SW480 (cell line): ENCODE results near the gene RAVER1.
A peak's percentile ranks its signal among the peaks of the same experiment; 100 is the strongest.
"Not testable (repeated sequence)": the region's sequence is repeated elsewhere in the genome, so short reads cannot be mapped to it uniquely, and the experiment has no call there.

ENCODE experiments used
- DNase-seq: peaks from one replicate; pipeline ENCODE4 v3.0.0-alpha.2; 2016; ENCODE audit warnings: low spot score

Gene RAVER1, protein sequence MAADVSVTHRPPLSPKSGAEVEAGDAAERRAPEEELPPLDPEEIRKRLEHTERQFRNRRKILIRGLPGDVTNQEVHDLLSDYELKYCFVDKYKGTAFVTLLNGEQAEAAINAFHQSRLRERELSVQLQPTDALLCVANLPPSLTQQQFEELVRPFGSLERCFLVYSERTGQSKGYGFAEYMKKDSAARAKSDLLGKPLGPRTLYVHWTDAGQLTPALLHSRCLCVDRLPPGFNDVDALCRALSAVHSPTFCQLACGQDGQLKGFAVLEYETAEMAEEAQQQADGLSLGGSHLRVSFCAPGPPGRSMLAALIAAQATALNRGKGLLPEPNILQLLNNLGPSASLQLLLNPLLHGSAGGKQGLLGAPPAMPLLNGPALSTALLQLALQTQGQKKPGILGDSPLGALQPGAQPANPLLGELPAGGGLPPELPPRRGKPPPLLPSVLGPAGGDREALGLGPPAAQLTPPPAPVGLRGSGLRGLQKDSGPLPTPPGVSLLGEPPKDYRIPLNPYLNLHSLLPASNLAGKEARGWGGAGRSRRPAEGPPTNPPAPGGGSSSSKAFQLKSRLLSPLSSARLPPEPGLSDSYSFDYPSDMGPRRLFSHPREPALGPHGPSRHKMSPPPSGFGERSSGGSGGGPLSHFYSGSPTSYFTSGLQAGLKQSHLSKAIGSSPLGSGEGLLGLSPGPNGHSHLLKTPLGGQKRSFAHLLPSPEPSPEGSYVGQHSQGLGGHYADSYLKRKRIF

GRCh38 chr19:10332965-10333757 lies at the start of gene RAVER1:
Gene RAVER1 (minus strand): TSS chr19:10333529. CDS start chr19:10333507, 22 bp downstream.
- DNase-seq = peak; percentile 97

DNA sequence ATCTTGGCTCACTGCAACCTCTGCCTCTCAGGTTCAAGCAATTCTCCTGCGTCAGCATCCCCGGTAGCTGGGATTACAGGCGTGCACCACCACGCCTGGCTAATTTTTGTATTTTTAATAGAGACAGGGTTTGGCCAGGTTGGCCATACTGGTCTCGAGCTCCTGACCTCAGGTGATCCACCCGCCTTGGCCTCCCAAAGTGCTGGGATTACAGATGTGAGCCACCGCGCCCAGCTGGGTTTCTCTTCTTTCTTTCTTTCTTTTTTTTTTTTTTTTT lies 49.8 kb upstream of the RAVER1 start:
- not testable (repeated sequence) for DNase-seq

GRCh38 chr19:10380313-10381102 lies 47.2 kb upstream of the RAVER1 start, which contains the start of gene TYK2:
Gene TYK2 (minus strand): TSS chr19:10380572. CDS start chr19:10378406, 2,166 bp downstream.
- DNase-seq = peak; percentile 97

DNA sequence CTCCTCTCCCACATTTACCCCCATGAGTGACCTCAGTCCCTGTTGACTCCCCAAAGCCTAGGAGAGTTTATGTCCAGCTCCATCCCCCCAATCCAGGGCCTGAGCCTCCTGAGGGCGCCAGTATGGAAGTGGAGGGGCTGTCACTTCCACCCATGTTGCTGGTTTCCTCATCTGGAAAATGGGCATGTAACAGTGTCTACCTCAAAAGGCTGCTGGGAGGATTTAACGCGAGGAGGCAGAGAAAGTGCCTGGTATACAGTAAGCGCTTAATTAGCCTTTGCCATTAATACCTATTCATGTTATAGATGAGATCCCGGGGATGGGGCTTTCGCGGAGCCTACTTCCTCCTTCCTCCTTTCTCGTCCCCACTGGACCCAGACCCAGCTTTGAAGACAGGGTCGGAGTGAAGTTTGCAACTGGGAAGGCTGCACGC lies 46.6 kb upstream of the RAVER1 start:
- no peak for DNase-seq

DNA sequence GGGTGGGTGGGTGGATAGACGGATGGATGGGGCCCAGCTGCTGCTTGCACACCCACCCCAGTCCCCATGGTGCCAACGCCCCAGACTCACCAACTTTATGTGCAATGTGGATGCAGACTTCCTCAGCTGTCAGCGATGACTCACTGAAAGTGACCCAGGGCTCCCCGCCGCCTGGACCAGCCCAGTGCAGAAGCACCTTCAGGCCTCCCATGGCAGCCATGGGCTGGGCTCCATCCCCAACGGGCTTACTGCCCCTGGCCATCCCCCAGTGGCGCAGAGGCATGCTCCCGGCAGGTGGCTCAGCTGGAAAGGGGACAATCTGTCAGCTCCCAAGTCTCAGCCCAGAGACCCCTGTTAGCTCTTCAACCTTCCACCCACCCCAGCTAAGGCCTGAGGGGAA lies 44.8 kb upstream of the RAVER1 start:
- DNase-seq = no peak

DNA sequence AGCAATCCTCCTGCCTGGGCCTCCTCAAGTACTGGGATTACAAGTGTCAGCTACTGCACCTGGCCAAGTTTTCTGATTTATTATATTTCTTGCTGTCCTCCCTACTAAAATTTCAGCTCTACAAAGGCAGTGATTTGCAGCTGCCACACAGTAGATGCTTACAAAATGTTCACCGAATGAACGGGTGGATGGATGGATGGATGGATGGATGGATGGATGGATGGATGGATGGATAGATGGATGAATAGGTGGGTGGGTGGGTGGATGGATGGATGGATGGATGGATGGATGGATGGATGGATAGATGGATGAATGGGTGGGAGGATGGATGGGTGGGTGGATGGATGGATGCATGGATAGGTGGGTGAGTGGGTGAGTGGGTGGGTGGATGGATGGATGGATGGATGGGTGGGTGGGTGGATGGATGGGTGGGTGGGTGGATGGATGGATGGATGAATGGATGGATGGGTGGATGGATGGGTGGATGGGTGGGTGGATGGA lies 43.9 kb upstream of the RAVER1 start:
- DNase-seq = not testable (repeated sequence)

- DNase-seq = no peak
These were observed 41.6 kb upstream of the RAVER1 start for GRCh38 chr19:10374931-10375330.

GRCh38 chr19:10372690-10373089 lies 39.4 kb upstream of the RAVER1 start:
- no peak for DNase-seq

GRCh38 chr19:10368101-10368803 lies 34.9 kb upstream of the RAVER1 start:
- no peak for DNase-seq

DNA sequence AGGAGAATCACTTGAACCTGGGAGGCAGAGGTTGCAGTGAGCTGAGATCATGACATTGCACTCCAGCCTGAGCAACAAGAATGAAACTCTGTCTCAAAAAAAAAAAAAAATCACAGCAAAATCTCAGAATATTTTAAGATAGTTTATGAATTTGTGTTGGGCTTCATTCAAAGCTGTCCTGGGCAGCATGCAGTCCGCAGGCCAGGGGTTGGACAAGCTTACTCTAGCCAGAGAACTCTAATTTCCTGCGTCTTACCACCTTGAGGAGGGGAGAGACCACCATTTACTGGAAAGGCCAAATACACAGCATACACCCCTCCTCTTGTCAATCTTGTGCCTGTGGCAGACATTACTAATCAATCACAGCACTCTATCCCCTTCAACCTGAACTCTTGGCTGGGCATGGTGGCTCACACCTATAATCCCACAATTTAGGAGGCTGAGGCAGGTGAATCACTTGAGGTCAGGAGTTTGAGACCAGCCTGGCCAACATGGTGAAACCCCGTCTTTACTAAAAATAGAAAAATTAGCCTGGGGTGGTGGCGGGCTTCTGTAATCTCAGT lies 33.7 kb upstream of the RAVER1 start:
- not testable (repeated sequence) for DNase-seq

DNA sequence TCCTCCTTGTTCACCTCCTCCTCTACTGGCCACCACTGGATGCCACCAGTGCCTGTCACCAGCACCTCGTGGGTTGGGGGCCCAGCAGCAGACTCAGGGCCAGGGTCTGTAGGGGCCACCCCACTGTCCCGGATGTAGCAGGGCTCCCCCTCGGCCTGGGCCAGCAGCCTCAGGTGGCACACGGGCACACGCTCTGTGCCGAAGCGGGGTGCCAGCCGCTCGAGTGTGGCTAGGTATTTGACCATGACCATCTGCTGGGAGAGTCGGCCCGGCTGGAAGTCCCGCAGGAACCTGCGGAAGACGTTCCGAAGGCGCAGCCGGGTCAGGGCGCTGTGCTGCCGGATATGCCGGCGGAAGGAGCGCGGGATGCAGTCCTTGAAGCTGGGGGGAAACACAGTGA lies 32.2 kb upstream of the RAVER1 start:
- DNase-seq = no peak

GRCh38 chr19:10364644-10365043 lies 31.3 kb upstream of the RAVER1 start:
- no peak for DNase-seq

DNA sequence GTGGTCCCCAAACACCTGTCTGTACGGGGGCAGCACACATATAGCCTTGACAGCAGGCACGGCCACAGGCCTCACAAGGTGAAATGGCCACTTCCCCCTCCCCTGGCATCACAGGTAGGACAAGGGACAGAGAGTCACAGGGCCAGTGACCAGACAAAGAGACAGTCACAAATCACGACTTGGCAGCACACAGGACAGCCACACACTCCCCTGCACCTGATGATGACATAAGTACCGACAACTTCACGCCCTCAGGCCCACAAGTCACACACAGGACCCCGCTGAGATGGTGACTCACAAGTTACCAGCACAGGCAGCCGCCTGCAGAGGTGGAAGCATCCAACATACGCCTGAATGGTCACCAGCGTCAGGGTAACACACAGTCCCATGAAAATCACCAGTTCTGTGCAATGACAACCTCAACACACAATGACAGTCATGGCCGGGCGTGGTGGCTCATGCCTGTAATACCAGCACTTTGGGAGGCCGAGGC lies 30.5 kb upstream of the RAVER1 start:
- DNase-seq = no peak

DNA sequence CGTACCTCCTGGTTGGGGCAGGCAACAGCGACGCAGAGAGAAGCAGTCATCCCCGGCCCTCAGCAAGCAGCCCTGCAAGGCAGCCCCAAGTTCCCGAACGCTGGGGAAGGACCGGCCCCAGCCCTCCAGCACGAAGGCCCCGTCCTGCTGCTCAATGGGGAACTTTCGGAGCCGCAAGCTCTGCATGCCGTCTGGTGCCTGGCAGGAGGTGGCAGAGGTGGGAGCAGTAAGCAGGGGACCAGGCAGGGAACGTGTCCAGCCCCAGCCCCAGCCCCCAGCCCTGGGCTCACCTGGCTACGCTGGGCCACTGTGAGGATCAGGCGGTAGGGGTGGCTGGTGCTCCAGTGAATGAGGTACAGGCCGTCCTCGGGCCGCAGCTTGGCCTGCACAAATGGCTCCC lies 28.9 kb upstream of the RAVER1 start:
- no peak for DNase-seq

GRCh38 chr19:10361569-10362011 lies 28.3 kb upstream of the RAVER1 start:
- no peak for DNase-seq

- DNase-seq = no peak
These were observed 23.1 kb upstream of the RAVER1 start for GRCh38 chr19:10356431-10356830.

DNA sequence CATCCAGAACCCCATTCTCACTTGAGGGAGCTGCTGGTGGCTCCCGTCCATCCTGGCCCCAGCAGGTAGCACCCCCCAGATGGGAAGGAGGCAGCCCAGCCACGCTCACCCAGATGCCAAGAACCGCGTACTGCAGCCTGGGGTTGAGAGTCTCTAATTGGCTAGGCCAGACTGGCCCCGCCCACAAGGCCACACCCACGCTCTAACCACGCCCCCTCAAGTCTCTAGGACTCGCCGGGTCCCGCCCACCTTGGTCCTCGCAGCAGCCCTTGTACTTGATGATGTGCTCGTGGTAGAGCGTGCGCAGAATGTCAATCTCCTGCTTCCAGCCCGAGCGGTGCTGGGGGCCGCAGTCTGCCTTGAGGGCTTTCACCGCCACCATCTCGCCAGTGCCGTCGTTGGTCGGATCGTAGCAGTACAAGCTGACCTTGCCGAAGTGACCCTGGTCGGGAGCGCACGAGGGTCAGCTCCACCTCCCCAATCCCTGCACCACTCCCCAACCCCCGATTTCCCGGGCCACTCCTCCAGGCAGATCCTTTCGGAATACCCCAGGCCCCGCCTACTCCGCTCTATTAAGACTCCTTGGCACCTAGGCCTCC lies 20.6 kb upstream of the RAVER1 start:
- no peak for DNase-seq

DNA sequence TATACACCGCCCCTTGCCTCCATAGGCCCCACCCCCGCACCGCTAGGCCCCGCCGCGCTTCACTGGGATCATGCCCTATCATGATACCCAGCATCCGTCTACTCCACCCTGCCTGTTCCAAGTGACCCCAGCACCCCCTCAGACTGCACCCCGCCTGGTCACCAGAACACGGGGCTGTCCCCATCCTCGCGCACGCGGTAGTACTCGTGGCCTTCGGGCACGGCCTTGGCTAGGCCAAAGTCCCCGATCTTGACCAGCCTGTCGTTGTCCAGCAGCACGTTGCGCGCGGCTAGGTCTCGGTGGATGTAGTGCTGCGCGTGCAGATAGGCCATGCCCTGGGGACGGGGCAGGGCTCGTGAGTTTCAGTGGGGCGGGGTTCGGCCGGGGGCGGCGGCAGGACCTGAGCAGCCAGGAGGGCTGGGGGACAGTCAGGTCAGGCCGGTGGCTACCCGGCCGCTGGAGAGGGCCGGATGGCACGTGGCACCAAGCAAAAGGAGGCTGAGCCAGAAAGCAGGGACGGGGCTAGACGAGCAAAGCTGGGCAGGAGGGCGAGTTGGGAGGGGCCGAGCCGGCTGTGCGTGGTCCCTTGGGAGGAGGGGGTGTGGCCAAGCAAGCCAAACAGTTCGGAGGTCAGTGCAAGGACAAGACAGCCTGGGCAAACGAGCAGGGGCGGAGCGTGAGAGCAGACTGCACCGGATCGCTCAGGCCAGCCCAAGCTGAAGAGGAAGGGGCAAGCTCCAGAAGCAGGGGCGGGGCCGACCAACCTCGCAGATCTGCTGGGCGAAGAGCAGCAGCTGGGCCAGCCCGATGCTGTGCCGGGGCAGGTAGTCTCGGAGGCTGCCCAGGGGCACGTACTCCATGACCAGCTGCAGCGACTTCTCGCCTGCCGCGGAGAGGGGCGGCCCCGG lies 19.7 kb upstream of the RAVER1 start:
- DNase-seq = no peak

- no peak for DNase-seq
These were observed 13.2 kb upstream of the RAVER1 start for GRCh38 chr19:10346509-10346908.
